Astrocyte (in vitro differentiated cells and primary cell): ENCODE results near the gene RUSF1.

Experiments
- CTCF ChIP-seq: IDR thresholded peaks from 2 replicates; pipeline ENCODE4 v1.5.1; 2011; ENCODE audit warnings: low read depth, mild to moderate bottlenecking, inconsistent platforms, low read length, moderate library complexity; ENCODE audit not compliant: insufficient read depth
- EZH2 ChIP-seq: IDR thresholded peaks from 2 replicates; pipeline ENCODE4 v1.6.1; 2012; ENCODE audit warnings: mild to moderate bottlenecking, low read length, inconsistent platforms; ENCODE audit not compliant: insufficient read depth

GRCh38 chr16:31475946-31476302 is 32.3 kb downstream of the RUSF1 start:
- TF ChIP-seq CTCF (no peak), EZH2 (no peak)
